PC-3 (cell line): ENCODE measurements around the gene FMO2. TPM values are rescaled to one million over a fixed set of nuclear protein-coding genes. Genes with fewer than 3 reads are reported as not detected.

ENCODE experiments used
- ATAC-seq: fragments of 200-7000 bp; cut with Tn5 transposase; 2 replicates; pipeline ENCODE4 v1.9.1; 2020; ENCODE audit warnings: mild to moderate bottlenecking, moderate library complexity
- BruUV-seq: library from RNA; stranded (reverse); fragments of 400-500 nt; replicated peaks from 2 replicates; lab custom pipeline; 2021; lab: Mats Ljungman, UMichigan
- CTCF ChIA-PET: fragments of 300-600 bp; sonication (Branson Sonifier 250); formaldehyde crosslinking; loops from one replicate; lab custom pipeline; 2022; ENCODE audit warnings: antibody characterized with exemption; lab: Charles Lee
- POLR2A ChIA-PET: fragments of 300-600 bp; sonication (Branson Sonifier 250); formaldehyde crosslinking; loops from one replicate; lab custom pipeline; 2022; ENCODE audit warnings: antibody characterized with exemption; ENCODE audit not compliant: unreplicated experiment; lab: Charles Lee
- DNase-seq: peaks from one replicate; pipeline ENCODE4 v3.0.0-alpha.2; 2015
- H2AFZ ChIP-seq: fragments of 300-600 bp; sonication (generic); 2 replicates; pipeline ENCODE4 v1.6.0; 2016; ENCODE audit warnings: antibody characterized with exemption, low read length
- H3F3A ChIP-seq: fragments of 300-600 bp; sonication (generic); one replicate; pipeline ENCODE4 v1.6.0; 2017; ENCODE audit warnings: antibody characterized with exemption, low read length, control low read depth, mild to moderate bottlenecking; ENCODE audit not compliant: unreplicated experiment
- H3K27ac ChIP-seq: fragments of 300-600 bp; sonication (generic); 2 replicates; pipeline ENCODE4 v1.5.1; 2016; ENCODE audit warnings: mild to moderate bottlenecking, low read length
- H3K27me3 ChIP-seq: fragments of 300-600 bp; sonication (generic); 2 replicates; pipeline ENCODE4 v1.6.1; 2016; ENCODE audit warnings: low read length, mixed read lengths
- H3K36me3 ChIP-seq: fragments of 300-600 bp; sonication (generic); 2 replicates; pipeline ENCODE4 v1.6.1; 2016; ENCODE audit warnings: low read depth, mixed run types, low read length, mixed read lengths
- H3K4me1 ChIP-seq: fragments of 300-600 bp; sonication (generic); 2 replicates; pipeline ENCODE4 v1.5.1; 2016; ENCODE audit warnings: low read length; ENCODE audit not compliant: insufficient read depth
- H3K4me2 ChIP-seq: fragments of 300-600 bp; sonication (generic); 2 replicates; pipeline ENCODE4 v1.6.0; 2016; ENCODE audit warnings: low read length
- H3K4me3 ChIP-seq: fragments of 300-600 bp; sonication (generic); 2 replicates; pipeline ENCODE4 v1.5.1; 2016; ENCODE audit warnings: mild to moderate bottlenecking, low read length, mixed read lengths
- H3K79me2 ChIP-seq: fragments of 300-600 bp; sonication (generic); 2 replicates; pipeline ENCODE4 v1.6.1; 2017; ENCODE audit warnings: low read length, mixed read lengths
- H3K9ac ChIP-seq: fragments of 300-600 bp; sonication (generic); 2 replicates; pipeline ENCODE4 v1.6.0; 2016; ENCODE audit warnings: mild to moderate bottlenecking, low read length
- H3K9me2 ChIP-seq: fragments of 300-600 bp; sonication (generic); replicated peaks from 2 replicates; pipeline ENCODE4 v1.6.1; 2016; ENCODE audit warnings: mixed run types, low read length, mixed read lengths
- H3K9me3 ChIP-seq: fragments of 300-600 bp; sonication (generic); 2 replicates; pipeline ENCODE4 v1.6.1; 2016; ENCODE audit warnings: low read length, mixed read lengths
- H4K20me1 ChIP-seq: fragments of 300-600 bp; sonication (generic); 2 replicates; pipeline ENCODE4 v1.6.1; 2016; ENCODE audit warnings: low read length, mixed read lengths
- CTCF ChIP-seq: fragments of 300-600 bp; sonication (generic); conservative IDR thresholded peaks from 2 replicates; pipeline ENCODE4 v1.5.1; 2017; ENCODE audit warnings: antibody characterized with exemption, low read depth, mild to moderate bottlenecking, low read length
- EZH2 ChIP-seq: fragments of 300-600 bp; sonication (generic); IDR thresholded peaks from one replicate; pipeline ENCODE4 v1.6.1; 2017; ENCODE audit warnings: antibody characterized with exemption, mild to moderate bottlenecking, low read length; ENCODE audit not compliant: unreplicated experiment
- EZH2phosphoT487 ChIP-seq: fragments of 300-600 bp; sonication (generic); IDR thresholded peaks from 2 replicates; pipeline ENCODE4 v1.6.1; 2018; ENCODE audit warnings: mild to moderate bottlenecking, antibody characterized with exemption, low read length, borderline replicate concordance
- intact Hi-C: fragments of 100-400 bp; cut with micrococcal nuclease; formaldehyde crosslinking; loops from 2 replicates; pipeline ENCODE4 v1.9.0; 2023
- total RNA-seq: library from RNA; depleted of rRNA; stranded (reverse); fragments of >200 nt; gene quantifications from 2 replicates; pipeline ENCODE4 v1.2.3, GENCODE V29; 2014

The FMO2 gene
- total RNA-seq, 1 experiment from 2014 or later, result not detected

GRCh38 chr1:171251042-171251951 lies 66.2 kb downstream of the FMO2 start:
- Histone ChIP-seq H3K79me2 (no peaks in the 10 kb centered on the region), H3K36me3 (no peaks in the 10 kb centered on the region), H3K27me3 (peaks cover 59% of the 10 kb centered on the region), H3K9me3 (no peaks in the 10 kb centered on the region), H3K27ac (no peak overlapping the region), H3K9ac (no peak overlapping the region), H4K20me1 (no peaks in the 10 kb centered on the region), H3K4me2 (peak overlapping the region; percentile 87), H3K4me3 (peak overlapping the region; percentile 68), H3F3A (no peaks in the 10 kb centered on the region), H2AFZ (peak overlapping the region; percentile 81), H3K9me2 (no peaks in the 10 kb centered on the region), H3K4me1 (peaks cover 18% of the 10 kb centered on the region)
- TF ChIP-seq EZH2phosphoT487 (0 out of 2 replicates have a peak, but pooled peaks have one; percentile 31), EZH2 (no peak), CTCF (peak; percentile 91)
- intact Hi-C loops, result no loop called here
- ChIA-PET POLR2A (no interaction called here), CTCF (interaction anchor here (0.5 to 1.0 kb wide), 2 partner anchors 62 to 371 kb away, joined by 3 to 6 read pairs; partner anchors contain the start of gene FMO4)
- DNase-seq, result peak; percentile 57
- ATAC-seq, result peak; percentile 65
- no TSS peak for BruUV-seq

- H3K36me3 ChIP-seq, result no peaks in the 10 kb centered on the region
- H3K9me2 ChIP-seq, result no peaks in the 10 kb centered on the region
- intact Hi-C loops, result no loop called here
- no peaks in the 10 kb centered on the region for H3F3A ChIP-seq
- peak overlapping the region; percentile 81 for H2AFZ ChIP-seq
- H3K4me1 ChIP-seq, result peaks cover 18% of the 10 kb centered on the region
- POLR2A ChIA-PET, result no interaction called here
- no peaks in the 10 kb centered on the region for H3K79me2 ChIP-seq
- DNase-seq, result no peak
- no peaks in the 10 kb centered on the region for H4K20me1 ChIP-seq
- BruUV-seq, result no TSS peak
- H3K4me2 ChIP-seq, result peak overlapping the region; percentile 87
- CTCF ChIA-PET, result interaction anchor here (0.5 to 1.0 kb wide), 2 partner anchors 62 to 371 kb away, joined by 3 to 6 read pairs; partner anchors contain the start of gene FMO4
- no peak for ATAC-seq
- no peak overlapping the region for H3K27ac ChIP-seq
- H3K9ac ChIP-seq, result no peak overlapping the region
- peak overlapping the region; percentile 68 for H3K4me3 ChIP-seq
- no peaks in the 10 kb centered on the region for H3K9me3 ChIP-seq
- no peak for TF ChIP-seq CTCF
- TF ChIP-seq EZH2phosphoT487, result no peak
- no peak for TF ChIP-seq EZH2
- peaks cover 59% of the 10 kb centered on the region for H3K27me3 ChIP-seq
Measured at GRCh38 chr1:171251952-171252300, 66.8 kb downstream of the FMO2 start.

- H3K9me2 ChIP-seq, result no peaks in the 10 kb centered on the region
- BruUV-seq, result no TSS peak
- ChIA-PET POLR2A (no interaction called here), CTCF (no interaction called here)
- H3K36me3 ChIP-seq, result no peaks in the 10 kb centered on the region
- H2AFZ ChIP-seq, result no peak overlapping the region
- H3K4me2 ChIP-seq, result no peak overlapping the region
- ATAC-seq (no peak), DNase-seq (no peak)
- TF ChIP-seq EZH2phosphoT487 (no peak), CTCF (no peak), EZH2 (no peak)
- H3K9me3 ChIP-seq, result no peaks in the 10 kb centered on the region
- H3K9ac ChIP-seq, result no peak overlapping the region
- intact Hi-C loops, result no loop called here
- no peaks in the 10 kb centered on the region for H3F3A ChIP-seq
- H4K20me1 ChIP-seq, result no peaks in the 10 kb centered on the region
- peaks cover 18% of the 10 kb centered on the region for H3K4me1 ChIP-seq
- H3K27me3 ChIP-seq, result peaks cover 57% of the 10 kb centered on the region
- H3K79me2 ChIP-seq, result no peaks in the 10 kb centered on the region
- no peak overlapping the region for H3K27ac ChIP-seq
- no peak overlapping the region for H3K4me3 ChIP-seq
Measured at GRCh38 chr1:171252482-171252881, 67.4 kb downstream of the FMO2 start.
